Measurements from ENCODE around the gene GRK4.

GRK4 gene

DNA sequence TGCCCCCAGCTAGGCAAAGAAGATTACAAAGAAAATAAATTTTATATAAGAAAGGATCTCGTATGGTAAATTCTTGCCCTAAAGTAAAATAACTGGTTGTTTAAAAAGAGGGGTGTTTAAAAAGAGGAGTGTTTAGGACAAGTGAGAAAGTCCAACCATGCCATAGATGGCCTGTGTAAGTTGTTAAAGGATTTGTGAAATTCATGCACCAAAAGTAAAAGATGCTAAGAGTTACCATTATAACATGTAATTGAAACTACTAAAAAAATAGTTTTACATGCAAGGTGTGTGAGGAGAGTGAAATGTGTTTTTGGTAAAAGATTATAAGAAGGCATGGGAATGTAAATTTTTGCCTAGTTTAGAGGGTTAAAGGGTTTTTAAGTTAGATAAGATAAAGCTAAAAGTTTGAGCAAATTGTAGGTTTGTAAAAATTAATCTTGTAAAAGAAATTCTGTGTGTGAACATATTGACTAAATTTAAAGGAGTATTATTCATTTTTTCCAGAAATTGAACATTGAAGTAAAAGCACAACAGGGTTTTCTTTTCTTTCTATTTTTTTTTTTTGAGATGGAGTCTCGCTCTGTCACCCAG is 90.9 kb downstream of the GRK4 start (continued):
- TF ChIP-seq ZNF280D (tag by site-specific recombination; IDR thresholded peaks at IDR 0.05) (peak; percentile 90), ZNF529 (tag by site-specific recombination; IDR thresholded peaks at IDR 0.05; ENCODE audit: insufficient replicate concordance) (no peak), ZNF610 (tag by site-specific recombination; IDR thresholded peaks at IDR 0.05; ENCODE audit: borderline replicate concordance) (0 out of 2 replicates have a peak, but pooled peaks have one; percentile 46), IKZF3 (tag by site-specific recombination; IDR thresholded peaks at IDR 0.05) (no peak), SETDB1 (IDR thresholded peaks at IDR 0.05; ENCODE audit: insufficient read length, low read length) (peak; percentile 98)
- TF ChIP-seq, protein P1, sequence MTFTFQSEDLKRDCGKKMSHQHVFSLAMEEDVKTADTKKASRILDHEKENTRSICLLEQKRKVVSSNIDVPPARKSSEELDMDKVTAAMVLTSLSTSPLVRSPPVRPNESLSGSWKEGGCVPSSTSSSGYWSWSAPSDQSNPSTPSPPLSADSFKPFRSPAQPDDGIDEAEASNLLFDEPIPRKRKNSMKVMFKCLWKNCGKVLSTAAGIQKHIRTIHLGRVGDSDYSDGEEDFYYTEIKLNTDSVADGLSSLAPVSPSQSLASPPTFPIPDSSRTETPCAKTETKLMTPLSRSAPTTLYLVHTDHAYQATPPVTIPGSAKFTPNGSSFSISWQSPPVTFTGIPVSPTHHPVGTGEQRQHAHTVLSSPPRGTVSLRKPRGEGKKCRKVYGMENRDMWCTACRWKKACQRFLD (tag by site-specific recombination; IDR thresholded peaks at IDR 0.05): no peak

GRCh38 chr4:3059943-3060342 is 96.6 kb downstream of the GRK4 start:
- Histone ChIP-seq H3K36me3 (ENCODE audit: control insufficient read depth in 2 of 2, insufficient read depth in 1 of 2, low read length in 2 of 2) (no peaks in the 10 kb centered on the region), H3K27ac (ENCODE audit: extremely low read depth, low read depth, low read length) (no peak overlapping the region), H3K9me3 (ENCODE audit: control insufficient read depth, insufficient read depth, low read depth, low read length) (no peaks in the 10 kb centered on the region), H3K4me3 (ENCODE audit: low read depth, low read length) (no peak overlapping the region), H3K4me1 (ENCODE audit: control insufficient read depth, insufficient read depth, low read length) (no peaks in the 10 kb centered on the region)
- ChIA-PET CTCF (interaction anchor here (0.6 kb wide), 1 partner anchor 13 kb away, joined by 3 read pairs; no protein-coding TSS in a partner anchor), POLR2A (interaction anchor here (0.6 to 1.5 kb wide), 2 partner anchors 12 to 15 kb away, joined by 4 to 6 read pairs; no protein-coding TSS in a partner anchor)
- no peak for TF ChIP-seq ZNF146 (tag by site-specific recombination; IDR thresholded peaks at IDR 0.05)
- no peak for TF ChIP-seq GLI2 (tag by site-specific recombination; IDR thresholded peaks at IDR 0.05; ENCODE audit: borderline replicate concordance, low read depth)
- no peak for TF ChIP-seq ZNF530 (tag by site-specific recombination; IDR thresholded peaks at IDR 0.05; ENCODE audit: low read depth)
- no peak for TF ChIP-seq ZBTB21 (tag by site-specific recombination; IDR thresholded peaks at IDR 0.05)
- no peak for TF ChIP-seq SCRT2 (tag by site-specific recombination; IDR thresholded peaks at IDR 0.05)
- no peak for TF ChIP-seq ATF2 (tag by site-specific recombination; IDR thresholded peaks at IDR 0.05; ENCODE audit: low read depth)
- TF ChIP-seq, protein P2, sequence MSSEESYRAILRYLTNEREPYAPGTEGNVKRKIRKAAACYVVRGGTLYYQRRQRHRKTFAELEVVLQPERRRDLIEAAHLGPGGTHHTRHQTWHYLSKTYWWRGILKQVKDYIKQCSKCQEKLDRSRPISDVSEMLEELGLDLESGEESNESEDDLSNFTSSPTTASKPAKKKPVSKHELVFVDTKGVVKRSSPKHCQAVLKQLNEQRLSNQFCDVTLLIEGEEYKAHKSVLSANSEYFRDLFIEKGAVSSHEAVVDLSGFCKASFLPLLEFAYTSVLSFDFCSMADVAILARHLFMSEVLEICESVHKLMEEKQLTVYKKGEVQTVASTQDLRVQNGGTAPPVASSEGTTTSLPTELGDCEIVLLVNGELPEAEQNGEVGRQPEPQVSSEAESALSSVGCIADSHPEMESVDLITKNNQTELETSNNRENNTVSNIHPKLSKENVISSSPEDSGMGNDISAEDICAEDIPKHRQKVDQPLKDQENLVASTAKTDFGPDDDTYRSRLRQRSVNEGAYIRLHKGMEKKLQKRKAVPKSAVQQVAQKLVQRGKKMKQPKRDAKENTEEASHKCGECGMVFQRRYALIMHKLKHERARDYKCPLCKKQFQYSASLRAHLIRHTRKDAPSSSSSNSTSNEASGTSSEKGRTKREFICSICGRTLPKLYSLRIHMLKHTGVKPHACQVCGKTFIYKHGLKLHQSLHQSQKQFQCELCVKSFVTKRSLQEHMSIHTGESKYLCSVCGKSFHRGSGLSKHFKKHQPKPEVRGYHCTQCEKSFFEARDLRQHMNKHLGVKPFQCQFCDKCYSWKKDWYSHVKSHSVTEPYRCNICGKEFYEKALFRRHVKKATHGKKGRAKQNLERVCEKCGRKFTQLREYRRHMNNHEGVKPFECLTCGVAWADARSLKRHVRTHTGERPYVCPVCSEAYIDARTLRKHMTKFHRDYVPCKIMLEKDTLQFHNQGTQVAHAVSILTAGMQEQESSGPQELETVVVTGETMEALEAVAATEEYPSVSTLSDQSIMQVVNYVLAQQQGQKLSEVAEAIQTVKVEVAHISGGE (tag by site-specific recombination; conservative IDR thresholded peaks at IDR 0.05; ENCODE audit: low read depth): no peak
- TF ChIP-seq ZSCAN30 (tag by site-specific recombination; IDR thresholded peaks at IDR 0.05): no peak
- TF ChIP-seq ZNF677 (tag by site-specific recombination; IDR thresholded peaks at IDR 0.05): no peak
- no peak for TF ChIP-seq GLIS2 (tag by site-specific recombination; IDR thresholded peaks at IDR 0.05)
- TF ChIP-seq MEIS1 (CRISPR knock-in tag; IDR thresholded peaks at IDR 0.05; ENCODE audit: borderline replicate concordance): no peak
- no peak for TF ChIP-seq ZBTB7A (tag by site-specific recombination; IDR thresholded peaks at IDR 0.05; ENCODE audit: low read depth)
- no peak for TF ChIP-seq ZNF670 (tag by site-specific recombination; IDR thresholded peaks at IDR 0.05; ENCODE audit: low read depth)

Data from HEK293 (cell line).